T-cell (primary cell): ENCODE data around the gene EML4. TPM values are rescaled to one million over a fixed set of nuclear protein-coding genes. Genes with fewer than 3 reads are reported as not detected.
A peak's percentile ranks its signal among the peaks of the same experiment; 100 is the strongest.

Experiments
- ATAC-seq, 4 experiments: fragments of 200-7000 bp in 3 of 4; fragments of 150-1000 bp in 1 of 4; cut with Tn5 transposase; replicated peaks in 1 of 4; 1 replicate in 3 of 4; 2 replicates in 1 of 4; pipeline ENCODE4 v1.10.0; 2021; ENCODE audit warnings: moderate library complexity in 3 of 4, mild to moderate bottlenecking in 2 of 4, moderate number of reproducible peaks in 1 of 4
- CTCF ChIA-PET, 2 donors: fragments of 300-600 bp; sonication (Branson Sonifier 250); formaldehyde crosslinking; loops; one replicate each; lab custom pipeline; 2022; ENCODE audit warnings: antibody characterized with exemption in 2 of 2; lab: Charles Lee
- POLR2A ChIA-PET, 2 donors: fragments of 300-600 bp; sonication (Branson Sonifier 250); formaldehyde crosslinking; loops; one replicate each; lab custom pipeline; 2022; ENCODE audit warnings: antibody characterized with exemption in 2 of 2; lab: Charles Lee
- DNase-seq, 35 experiments: peaks; one replicate each; pipeline versions ENCODE4 v3.0.0 to v3.0.0-alpha.2; 2013 to 2023
- H3K27ac ChIP-seq: one replicate; pipeline ENCODE4 v1.5.1; 2013; ENCODE audit warnings: low read length
- H3K27me3 ChIP-seq, 2 experiments: replicated peaks in 1 of 2; 1 replicate in 1 of 2; 2 replicates in 1 of 2; pipeline versions ENCODE4 v1.6.1 to v1.7.0; 2013; ENCODE audit warnings: low read length in 1 of 2, mixed read lengths in 1 of 2; ENCODE audit not compliant: control insufficient read depth in 2 of 2, insufficient read depth in 2 of 2; ENCODE audit errors: extremely low read depth in 1 of 2
- H3K36me3 ChIP-seq, 2 donors: 1 replicate in 1 of 2; 2 replicates in 1 of 2; pipeline versions ENCODE4 v1.6.1 to v1.7.0; 2013; ENCODE audit warnings: low read length in 1 of 2; ENCODE audit not compliant: control insufficient read depth in 2 of 2, insufficient read depth in 1 of 2; ENCODE audit errors: extremely low read depth in 1 of 2
- H3K4me1 ChIP-seq, 2 experiments: 1 replicate in 1 of 2; 2 replicates in 1 of 2; pipeline versions ENCODE4 v1.6.1 to v1.7.0; 2013; ENCODE audit warnings: low read length in 2 of 2, mixed read lengths in 1 of 2; ENCODE audit not compliant: insufficient read depth in 2 of 2, control insufficient read depth in 1 of 2; ENCODE audit errors: extremely low read depth in 1 of 2
- H3K4me3 ChIP-seq, 2 donors: 1 replicate in 1 of 2; 2 replicates in 1 of 2; pipeline versions ENCODE4 v1.5.1 to v1.7.0; 2013; ENCODE audit warnings: mild to moderate bottlenecking in 2 of 2, low read length in 1 of 2, moderate library complexity in 1 of 2; ENCODE audit not compliant: control insufficient read depth in 1 of 2; ENCODE audit errors: extremely low read depth in 1 of 2
- H3K9me3 ChIP-seq: 2 replicates; pipeline ENCODE4 v1.7.0; 2013
- H3K27ac Mint-ChIP-seq, 2 donors: one replicate each; pipeline ENCODE4 v1.8.0; 2020 to 2021; ENCODE audit warnings: mild to moderate bottlenecking in 2 of 2, mixed read lengths in 2 of 2
- H3K27me3 Mint-ChIP-seq, 2 donors: one replicate each; pipeline ENCODE4 v1.8.0; 2021 to 2022; ENCODE audit warnings: mixed read lengths in 2 of 2
- H3K36me3 Mint-ChIP-seq: one replicate; pipeline ENCODE4 v1.8.0; 2021; ENCODE audit warnings: mixed read lengths
- H3K4me1 Mint-ChIP-seq, 3 donors: one replicate each; pipeline ENCODE4 v1.8.0; 2020 to 2022; ENCODE audit warnings: mixed read lengths in 3 of 3, mild to moderate bottlenecking in 1 of 3
- H3K4me3 Mint-ChIP-seq, 3 donors: one replicate each; pipeline ENCODE4 v1.8.0; 2020 to 2022; ENCODE audit warnings: mild to moderate bottlenecking in 3 of 3, mixed read lengths in 3 of 3, moderate library complexity in 3 of 3
- H3K9me3 Mint-ChIP-seq, 3 donors: one replicate each; pipeline ENCODE4 v1.8.0; 2020 to 2022; ENCODE audit warnings: mixed read lengths in 3 of 3
- WGBS: methylation state at CpG from one replicate; pipeline ENCODE4 v1.1.5; 2013; ENCODE audit warnings: missing lambda C conversion rate; ENCODE audit not compliant: insufficient coverage; 5-methylcytosine and 5-hydroxymethylcytosine counted together
- total RNA-seq, 35 experiments: library from RNA in 6 of 35; stranded (reverse) in 6 of 35; fragments of 120-200 nt in 1 of 35; gene quantifications; one replicate each; pipeline versions ENCODE4 v1.2.1 to v1.2.4 and lab custom pipeline; 2013 to 2026

EML4 gene
- total RNA-seq, 5 donors from 2014 or later (not counting 1 experiment from before 2014, with no cell fraction given): 101 to 223 (median 123) TPM

DNA sequence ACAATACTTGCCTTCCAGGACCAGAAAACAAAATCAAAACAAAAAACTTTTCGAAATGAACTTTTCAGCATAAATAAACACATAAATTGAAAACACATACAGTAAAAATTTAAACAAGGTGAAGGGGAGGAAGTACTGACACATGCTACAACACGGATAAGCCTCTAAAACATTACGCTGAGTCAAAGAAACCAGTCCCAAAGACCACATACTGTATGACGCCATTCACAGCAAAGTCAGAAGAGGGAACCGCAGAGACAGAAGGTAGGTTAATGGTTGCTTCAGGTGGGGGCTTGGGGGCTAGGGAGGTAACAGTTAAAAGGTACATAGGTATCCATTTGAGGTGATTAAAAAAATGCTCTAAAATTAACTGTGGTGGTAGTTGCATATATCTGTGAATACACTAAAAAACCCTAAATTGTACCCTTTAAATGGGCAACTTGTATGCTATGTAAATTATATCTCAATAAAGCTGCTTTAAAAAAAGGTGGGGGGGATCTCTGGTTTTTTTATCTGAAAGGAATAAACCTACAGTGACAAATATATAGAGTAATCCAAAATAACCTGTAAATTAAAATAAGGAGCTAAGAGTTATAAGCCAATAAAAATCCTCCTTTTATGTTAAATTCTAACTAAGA, 184.8 kb downstream of the EML4 start:
- CTCF ChIA-PET: interaction anchor here in 1 of 2 donors (1.0 to 1.8 kb wide), 2 partner anchors 15 to 26 kb away, joined by 3 to 4 read pairs; no protein-coding TSS in a partner anchor

GRCh38 chr2:42359304-42359964, 190.3 kb downstream of the EML4 start:
- Mint-ChIP-seq H3K36me3 (peaks cover 18% of the 10 kb centered on the region), H3K27ac (peak overlapping the region; percentile 98 to 100), H3K4me3 (peak overlapping the region; percentile 87 to 95 (median 88)), H3K27me3 (no peaks in the 10 kb centered on the region), H3K9me3 (no peaks in the 10 kb centered on the region), H3K4me1 (peaks cover 55 to 67% (median 63%) of the 10 kb centered on the region in 3 donors)
- peaks cover 0 to 7% of the 10 kb centered on the region in 2 donors for H3K36me3 ChIP-seq
- no peak for DNase-seq
- H3K4me1 ChIP-seq: peaks cover 23 to 34% of the 10 kb centered on the region in 2 experiments
- peaks cover 0 to 3% of the 10 kb centered on the region in 2 experiments for H3K27me3 ChIP-seq
- WGBS: 16% methylated on average over 5 of the region's 6 CpGs
- H3K27ac ChIP-seq: peak overlapping the region; percentile 96
- ATAC-seq: no peak
- CTCF ChIA-PET: interaction anchor here in 1 of 2 donors (1.2 kb wide), 1 partner anchor 26 kb away, joined by 3 read pairs; no protein-coding TSS in a partner anchor
- POLR2A ChIA-PET: interaction anchor here in 1 of 2 donors (0.6 to 0.7 kb wide), 2 partner anchors 61 to 128 kb away, joined by 3 to 5 read pairs; no protein-coding TSS in a partner anchor
- H3K9me3 ChIP-seq: no peaks in the 10 kb centered on the region
- peak overlapping the region; percentile 93 to 97 for H3K4me3 ChIP-seq

More for the DNA sequence above, 184.8 kb downstream of the EML4 start:
- POLR2A ChIA-PET: interaction anchor here (0.6 kb wide), 4 partner anchors 12 to 306 kb away, joined by 3 to 5 read pairs (median 3); partner anchors contain the start of gene PKDCC (in 1 of the 2)
- Histone ChIP-seq H3K4me3 (no peak overlapping the region), H3K27me3 (no peaks in the 10 kb centered on the region), H3K36me3 (peaks cover 9 to 40% of the 10 kb centered on the region in 2 donors), H3K27ac (no peak overlapping the region), H3K9me3 (no peaks in the 10 kb centered on the region), H3K4me1 (peaks cover 6 to 11% of the 10 kb centered on the region in 2 experiments)
- H3K4me3 Mint-ChIP-seq: no peak overlapping the region
- no CpG with 5 or more reads among the region's 5 CpGs for WGBS
- DNase-seq (no peak), ATAC-seq (peak in 1 of 4 experiments; percentile 40)
- H3K9me3 Mint-ChIP-seq: no peaks in the 10 kb centered on the region
- peak overlapping the region; percentile 22 to 54 for H3K27ac Mint-ChIP-seq
- peaks cover 56% of the 10 kb centered on the region for H3K36me3 Mint-ChIP-seq
- H3K27me3 Mint-ChIP-seq: no peaks in the 10 kb centered on the region
- peaks cover 55 to 73% (median 64%) of the 10 kb centered on the region in 3 donors for H3K4me1 Mint-ChIP-seq

DNA sequence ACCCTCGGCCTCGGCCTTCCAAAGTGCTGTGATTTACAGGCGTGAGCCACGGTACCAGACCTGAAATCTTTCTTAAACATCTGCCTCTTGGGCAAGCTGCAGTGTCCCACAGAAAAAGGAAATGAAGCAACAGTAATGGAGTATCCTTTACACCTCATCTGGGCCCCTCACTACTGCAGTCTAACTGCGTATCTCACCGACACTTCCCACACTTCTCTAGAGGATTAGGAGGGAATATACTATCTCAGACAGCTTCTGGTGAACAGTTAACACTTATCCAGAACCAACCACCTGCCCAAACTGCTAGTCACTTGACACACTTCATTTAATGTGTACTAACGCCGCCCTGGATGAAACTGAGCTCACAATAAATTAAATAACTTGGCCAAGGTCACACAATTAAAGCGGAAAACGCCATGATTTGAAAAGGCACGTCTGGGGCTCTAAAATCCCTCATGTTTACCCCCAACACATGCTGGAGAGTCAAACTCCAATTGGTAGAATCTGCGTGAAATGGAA, 190.9 kb downstream of the EML4 start:
- H3K9me3 Mint-ChIP-seq: no peaks in the 10 kb centered on the region
- DNase-seq: peak in 5 of 35 experiments; percentile 2 to 36 (median 6)
- WGBS: 2% methylated on average over 10 of the region's 12 CpGs
- H3K27me3 ChIP-seq: peaks cover 0 to 3% of the 10 kb centered on the region in 2 experiments
- ChIA-PET POLR2A (interaction anchor here in 1 of 2 donors (0.7 to 0.8 kb wide), 3 partner anchors 34 to 131 kb away, joined by 3 to 6 read pairs (median 5); no protein-coding TSS in a partner anchor), CTCF (interaction anchor here in 1 of 2 donors (0.6 to 1.2 kb wide), 2 partner anchors 25 to 777 kb away, joined by 3 read pairs; no protein-coding TSS in a partner anchor)
- ATAC-seq: no peak
- H3K27me3 Mint-ChIP-seq: no peaks in the 10 kb centered on the region
- peak overlapping the region; percentile 87 to 95 (median 88) for H3K4me3 Mint-ChIP-seq
- peaks cover 14% of the 10 kb centered on the region for H3K36me3 Mint-ChIP-seq
- H3K27ac Mint-ChIP-seq: peak overlapping the region; percentile 98 to 100
- no peaks in the 10 kb centered on the region for H3K9me3 ChIP-seq
- H3K36me3 ChIP-seq: peaks cover 0 to 5% of the 10 kb centered on the region in 2 donors
- peaks cover 49 to 61% (median 57%) of the 10 kb centered on the region in 3 donors for H3K4me1 Mint-ChIP-seq
- peaks cover 23 to 34% of the 10 kb centered on the region in 2 experiments for H3K4me1 ChIP-seq
- H3K4me3 ChIP-seq: peak overlapping the region; percentile 93 to 97
- peak overlapping the region; percentile 96 for H3K27ac ChIP-seq

GRCh38 chr2:42360493-42360889, 191.3 kb downstream of the EML4 start:
- DNase-seq: peak in 2 of 35 experiments; percentile 6 to 32
- H3K4me1 Mint-ChIP-seq: peaks cover 46 to 58% (median 54%) of the 10 kb centered on the region in 3 donors

DNA sequence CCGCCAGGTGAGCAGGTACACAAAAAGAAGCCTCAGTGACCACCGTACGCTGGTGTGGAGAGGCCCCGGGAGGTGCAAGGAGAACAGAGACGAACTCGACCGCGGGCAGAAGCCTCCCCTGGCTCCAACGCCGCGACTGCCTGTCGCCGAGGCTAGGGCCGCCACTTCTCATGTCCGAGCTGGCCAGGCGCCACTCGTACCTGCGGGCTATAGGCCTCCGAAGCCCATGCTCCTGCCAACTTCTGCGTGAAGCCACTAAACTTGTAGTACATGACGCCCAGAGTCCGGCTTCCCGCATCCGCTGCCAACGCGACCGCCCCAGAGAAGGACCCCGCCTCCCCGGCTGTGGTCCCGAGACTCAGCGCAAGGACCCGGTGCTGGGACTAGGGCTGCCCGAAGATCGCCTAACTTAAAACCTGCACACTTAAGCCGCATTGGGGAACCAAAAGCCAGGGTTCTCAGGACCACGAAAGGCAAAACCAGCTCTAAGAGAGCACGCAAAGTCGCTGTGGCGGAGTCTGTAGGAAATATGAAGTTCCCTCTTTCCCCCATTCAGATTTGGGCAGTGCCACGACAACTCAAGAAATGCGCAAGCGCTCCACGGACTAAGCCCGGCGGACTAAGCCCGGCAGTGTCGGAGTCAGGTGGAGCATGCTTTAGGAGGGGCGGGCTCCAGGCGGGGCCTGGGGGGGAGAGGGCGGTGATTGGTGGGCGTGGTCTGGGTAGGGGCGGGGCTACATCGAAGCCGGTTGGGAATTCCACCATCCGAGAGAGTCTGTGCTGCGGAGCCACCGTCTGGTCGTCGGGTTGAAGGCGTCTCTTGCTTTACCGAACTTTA, 192.0 kb downstream of the EML4 start, which contains the start of gene COX7A2L:
Gene COX7A2L (minus strand): TSS at position 328 of the 838 bp plus-strand sequence. CDS start 56 bp downstream, at position 272.
- no peaks in the 10 kb centered on the region for H3K27me3 Mint-ChIP-seq
- under 1% methylated on average over 51 of the region's 61 CpGs for WGBS
- Histone ChIP-seq H3K36me3 (peaks cover 0 to 3% of the 10 kb centered on the region in 2 donors), H3K9me3 (no peaks in the 10 kb centered on the region), H3K27me3 (peaks cover 0 to 3% of the 10 kb centered on the region in 2 experiments), H3K4me3 (peak within 1 kb of the TSS; percentile 93 to 97), H3K27ac (peak within 1 kb of the TSS; percentile 96), H3K4me1 (peaks cover 23 to 34% of the 10 kb centered on the region in 2 experiments)
- CTCF ChIA-PET: interaction anchor here (0.6 kb wide), 2 partner anchors 190 to 497 kb away, joined by 3 read pairs; no protein-coding TSS in a partner anchor
- peak; percentile 91 to 97 (median 92) for ATAC-seq
- peak within 1 kb of the TSS; percentile 87 to 95 (median 88) for H3K4me3 Mint-ChIP-seq
- peaks cover 43 to 53% (median 52%) of the 10 kb centered on the region in 3 donors for H3K4me1 Mint-ChIP-seq
- DNase-seq: peak; percentile 90 to 98 (median 94)
- H3K36me3 Mint-ChIP-seq: peaks cover 10% of the 10 kb centered on the region
- POLR2A ChIA-PET: interaction anchor here in 1 of 2 donors (0.6 kb wide), 1 partner anchor 126 kb away, joined by 3 read pairs; no protein-coding TSS in a partner anchor
- H3K27ac Mint-ChIP-seq: peak within 1 kb of the TSS; percentile 98 to 100
- no peaks in the 10 kb centered on the region for H3K9me3 Mint-ChIP-seq

More at GRCh38 chr2:42360493-42360889, 191.3 kb downstream of the EML4 start:
- H3K9me3 ChIP-seq: no peaks in the 10 kb centered on the region
- Mint-ChIP-seq H3K27me3 (no peaks in the 10 kb centered on the region), H3K4me3 (peak overlapping the region; percentile 87 to 95 (median 88)), H3K9me3 (no peaks in the 10 kb centered on the region), H3K27ac (peak overlapping the region; percentile 98 to 100), H3K36me3 (peaks cover 11% of the 10 kb centered on the region)
- CTCF ChIA-PET: interaction anchor here in 1 of 2 donors (0.6 to 1.2 kb wide), 2 partner anchors 25 to 777 kb away, joined by 3 read pairs; no protein-coding TSS in a partner anchor
- peak overlapping the region; percentile 96 for H3K27ac ChIP-seq
- peaks cover 23 to 34% of the 10 kb centered on the region in 2 experiments for H3K4me1 ChIP-seq
- POLR2A ChIA-PET: interaction anchor here in 1 of 2 donors (0.7 to 0.8 kb wide), 2 partner anchors 34 to 131 kb away, joined by 3 to 6 read pairs; no protein-coding TSS in a partner anchor
- peaks cover 0 to 3% of the 10 kb centered on the region in 2 experiments for H3K27me3 ChIP-seq
- ATAC-seq: no peak
- peak overlapping the region; percentile 93 to 97 for H3K4me3 ChIP-seq
- 0% methylated on average over 5 of the region's 15 CpGs for WGBS
- H3K36me3 ChIP-seq: peaks cover 0 to 3% of the 10 kb centered on the region in 2 donors
